ENCODE data around the gene ADARB2. TPM values are rescaled to one million over a fixed set of nuclear protein-coding genes. Genes with fewer than 3 reads are reported as not detected.
"Not testable (repeated sequence)": the region's sequence is repeated elsewhere in the genome, so short reads cannot be mapped to it uniquely, and the experiment has no call there.

The ADARB2 gene
- total RNA-seq, 4 donors from 2014 or later, result 8.4 to 23.2 (median 19.6) TPM

DNA sequence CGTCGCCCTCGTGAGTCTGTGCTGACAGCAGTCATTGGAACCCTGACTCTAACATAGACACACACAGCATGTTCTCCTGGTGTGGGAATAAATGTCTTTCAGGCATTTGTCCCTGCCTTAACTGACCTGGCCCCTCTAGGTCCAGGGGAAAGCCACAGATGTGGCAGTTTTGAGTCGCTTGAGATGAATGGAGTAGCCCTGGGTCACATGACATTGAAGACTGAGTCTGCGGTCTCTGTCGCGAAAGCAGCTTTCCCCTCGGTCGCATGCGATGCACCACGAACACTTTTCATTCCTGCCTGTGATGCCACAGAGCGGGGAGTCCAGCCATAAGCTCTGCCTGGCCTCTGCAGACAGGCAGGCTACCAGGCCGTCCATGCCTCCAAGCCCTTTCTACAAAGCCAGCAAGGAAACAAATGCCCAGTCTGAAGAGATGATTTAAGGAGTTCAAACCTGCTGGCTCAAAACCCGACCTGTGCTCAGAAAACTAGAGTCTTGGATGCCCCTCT, 508.8 kb downstream of the ADARB2 start:
- DNase-seq (ENCODE audit: low spot score in 2 of 2), result no peak
- Histone ChIP-seq H3K27me3 (no peaks in the 10 kb centered on the region), H3K4me1 (no peaks in the 10 kb centered on the region), H3K9me3 (no peaks in the 10 kb centered on the region), H3K4me3 (no peak overlapping the region), H3K27ac (no peak overlapping the region), H3K36me3 (no peaks in the 10 kb centered on the region)
- 87 to 88% methylated on average over 14 of the region's 14 CpGs for WGBS, 2 donors
- TF ChIP-seq POLR2A (IDR thresholded peaks at IDR 0.05) (no peak), CTCF (IDR thresholded peaks at IDR 0.05) (no peak), EP300 (IDR thresholded peaks at IDR 0.05) (no peak)

GRCh38 chr10:1227510-1228402, 509.6 kb downstream of the ADARB2 start:
- TF ChIP-seq CTCF (IDR thresholded peaks at IDR 0.05) (peak in 1 of 5 experiments; percentile 6), POLR2A (IDR thresholded peaks at IDR 0.05) (no peak)
- Histone ChIP-seq H3K27me3 (no peaks in the 10 kb centered on the region), H3K27ac (no peak overlapping the region), H3K4me1 (no peaks in the 10 kb centered on the region), H3K9me3 (no peaks in the 10 kb centered on the region), H3K36me3 (no peaks in the 10 kb centered on the region), H3K4me3 (no peak overlapping the region)
- whole genome bisulfite sequencing, 2 donors, result 50 to 57% methylated on average over 9 of the region's 9 CpGs
- DNase-seq (ENCODE audit: low spot score in 2 of 2), result no peak

DNA sequence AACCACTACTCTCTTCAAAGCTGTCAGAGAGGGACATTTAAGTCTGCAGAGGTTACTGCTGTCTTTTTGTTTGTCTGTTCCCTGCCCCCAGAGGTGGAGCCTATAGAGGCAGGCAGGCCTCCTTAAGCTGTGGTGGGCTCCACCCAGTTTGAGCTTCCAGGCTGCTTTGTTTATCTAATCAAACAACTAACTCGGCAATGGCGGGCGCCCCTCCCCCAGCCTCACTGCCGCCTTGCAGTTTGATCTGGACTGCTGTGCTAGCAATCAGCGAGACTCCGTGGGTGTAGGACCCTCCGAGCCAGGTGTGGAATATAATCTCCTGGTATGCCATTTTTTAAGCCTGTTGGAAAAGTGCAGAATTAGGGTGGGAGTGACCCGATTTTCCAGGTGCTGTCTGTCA, 510.4 kb downstream of the ADARB2 start:
- H3K4me3 ChIP-seq; H3K36me3 ChIP-seq; H3K9me3 ChIP-seq; H3K4me1 ChIP-seq; H3K27ac ChIP-seq; DNase-seq (ENCODE audit: low spot score in 2 of 2); H3K27me3 ChIP-seq: not testable (repeated sequence)
- WGBS, 2 donors, result 67 to 68% methylated on average over 8 of the region's 8 CpGs

- H3K9me3 ChIP-seq; H3K4me1 ChIP-seq; H3K36me3 ChIP-seq; DNase-seq (ENCODE audit: low spot score in 2 of 2); H3K27ac ChIP-seq; H3K4me3 ChIP-seq; H3K27me3 ChIP-seq: not testable (repeated sequence)
- 0% methylated on average over 1 of the region's 1 CpG for WGBS, 2 donors
Observed at GRCh38 chr10:1219874-1220273, 517.5 kb downstream of the ADARB2 start.

GRCh38 chr10:1217661-1218060, 519.7 kb downstream of the ADARB2 start:
- 91% methylated on average over 9 of the region's 9 CpGs for WGBS, 2 donors
- TF ChIP-seq CTCF (IDR thresholded peaks at IDR 0.05) (no peak), POLR2A (IDR thresholded peaks at IDR 0.05) (no peak), EP300 (IDR thresholded peaks at IDR 0.05) (no peak)
- H3K9me3 ChIP-seq, result peaks cover 0 to 7% (median 1%) of the 10 kb centered on the region in 4 donors
- no peak for DNase-seq (ENCODE audit: low spot score in 2 of 2)
- H3K36me3 ChIP-seq, result no peaks in the 10 kb centered on the region
- H3K4me1 ChIP-seq, result no peaks in the 10 kb centered on the region
- no peaks in the 10 kb centered on the region for H3K27me3 ChIP-seq
- no peak overlapping the region for H3K4me3 ChIP-seq
- no peak overlapping the region for H3K27ac ChIP-seq

- no peaks in the 10 kb centered on the region for H3K36me3 ChIP-seq
- 87 to 90% methylated on average over 14 of the region's 14 CpGs for WGBS, 2 donors
Observed at GRCh38 chr10:1217237-1217587, 520.1 kb downstream of the ADARB2 start.

More at GRCh38 chr10:1217237-1217587, 520.1 kb downstream of the ADARB2 start:
- Histone ChIP-seq H3K4me1 (no peaks in the 10 kb centered on the region), H3K27me3 (no peaks in the 10 kb centered on the region), H3K27ac (no peak overlapping the region), H3K9me3 (peaks cover 0 to 7% (median 1%) of the 10 kb centered on the region in 4 donors), H3K4me3 (no peak overlapping the region)
- DNase-seq (ENCODE audit: low spot score in 2 of 2), result no peak
- TF ChIP-seq EP300 (IDR thresholded peaks at IDR 0.05) (no peak), CTCF (IDR thresholded peaks at IDR 0.05) (no peak), POLR2A (IDR thresholded peaks at IDR 0.05) (no peak)
